OCI-LY1 (cell line): ENCODE results near the gene CSNK1D.

ENCODE experiments used
- H2AFZ ChIP-seq: fragments of 200-600 bp; sonication (generic), shearing (Covaris generic); 2 replicates; pipeline ENCODE4 v1.6.0; 2014; ENCODE audit warnings: antibody characterized with exemption, mild to moderate bottlenecking, low read length
- H3F3A ChIP-seq: fragments of 200-600 bp; sonication (generic), shearing (Covaris generic); 2 replicates; pipeline ENCODE4 v1.6.0; 2014; ENCODE audit warnings: mild to moderate bottlenecking, antibody characterized with exemption, low read length, moderate library complexity; ENCODE audit not compliant: insufficient read depth
- H3K27ac ChIP-seq: fragments of 200-600 bp; sonication (generic); 2 replicates; pipeline ENCODE4 v1.5.1; 2014; ENCODE audit warnings: low read length, mixed run types, mild to moderate bottlenecking, low read depth; ENCODE audit not compliant: poor library complexity, severe bottlenecking
- H3K27me3 ChIP-seq: fragments of 200-600 bp; sonication (generic); 2 replicates; pipeline ENCODE4 v1.6.0; 2014; ENCODE audit warnings: antibody characterized with exemption, mild to moderate bottlenecking, low read length, moderate library complexity; ENCODE audit not compliant: insufficient read depth
- H3K36me3 ChIP-seq: fragments of 200-600 bp; sonication (generic); 2 replicates; pipeline ENCODE4 v1.6.1; 2014; ENCODE audit warnings: mild to moderate bottlenecking, antibody characterized with exemption, low read length, moderate library complexity, mixed read lengths; ENCODE audit not compliant: insufficient read depth
- H3K4me1 ChIP-seq: fragments of 200-600 bp; sonication (generic); 2 replicates; pipeline ENCODE4 v1.5.1; 2014; ENCODE audit warnings: mild to moderate bottlenecking, low read length, moderate library complexity; ENCODE audit not compliant: insufficient read depth, severe bottlenecking
- H3K4me2 ChIP-seq: fragments of 200-600 bp; sonication (generic), shearing (Covaris generic); 2 replicates; pipeline ENCODE4 v1.6.1; 2014; ENCODE audit warnings: low read length
- H3K4me3 ChIP-seq: fragments of 200-600 bp; sonication (generic); 2 replicates; pipeline ENCODE4 v1.5.1; 2014; ENCODE audit warnings: low read length, low read depth, mild to moderate bottlenecking, mixed read lengths; ENCODE audit not compliant: poor library complexity, severe bottlenecking
- H3K79me2 ChIP-seq: fragments of 200-600 bp; shearing (Covaris generic); 2 replicates; pipeline ENCODE4 v1.6.1; 2016; ENCODE audit warnings: mixed run types, low read length, mixed read lengths; ENCODE audit not compliant: insufficient read depth
- H3K9ac ChIP-seq: fragments of 200-600 bp; sonication (generic), shearing (Covaris generic); 2 replicates; pipeline ENCODE4 v1.6.1; 2014; ENCODE audit warnings: mild to moderate bottlenecking, low read length, mixed read lengths
- H3K9me2 ChIP-seq: fragments of 200-600 bp; sonication (generic), shearing (Covaris generic); 2 replicates; pipeline ENCODE4 v1.6.1; 2014; ENCODE audit warnings: low read depth, mild to moderate bottlenecking, low read length, mixed read lengths
- H3K9me3 ChIP-seq: fragments of 200-600 bp; shearing (Covaris generic); 2 replicates; pipeline ENCODE4 v1.6.1; 2014; ENCODE audit warnings: low read length, mixed read lengths
- H4K20me1 ChIP-seq: fragments of 200-600 bp; sonication (generic), shearing (Covaris generic); 2 replicates; pipeline ENCODE4 v1.6.0; 2016; ENCODE audit warnings: mild to moderate bottlenecking, low read length; ENCODE audit not compliant: insufficient read depth
- CTCF ChIP-seq: fragments of 200-600 bp; sonication (generic), shearing (Covaris generic); IDR thresholded peaks from 2 replicates; pipeline ENCODE4 v1.5.1; 2017; ENCODE audit warnings: mild to moderate bottlenecking, antibody characterized with exemption, low read length, moderate library complexity, mixed read lengths
- EZH2 ChIP-seq: fragments of 200-600 bp; sonication (generic), shearing (Covaris generic); IDR thresholded peaks from 2 replicates; pipeline ENCODE4 v1.8.0; 2017; ENCODE audit warnings: borderline replicate concordance, mixed run types, mild to moderate bottlenecking, antibody characterized with exemption, low read length, moderate library complexity, mixed read lengths

The CSNK1D gene

GRCh38 chr17:82258555-82258954 lies 14.9 kb downstream of the CSNK1D start:
- H3K36me3 ChIP-seq = peaks cover 88% of the 10 kb centered on the region
- no peak overlapping the region for H3K4me2 ChIP-seq
- no peaks in the 10 kb centered on the region for H3F3A ChIP-seq
- H3K4me1 ChIP-seq = peaks cover 3% of the 10 kb centered on the region
- H3K27me3 ChIP-seq = no peaks in the 10 kb centered on the region
- H3K9me3 ChIP-seq = no peaks in the 10 kb centered on the region
- no peak overlapping the region for H3K27ac ChIP-seq
- TF ChIP-seq CTCF (no peak), EZH2 (no peak)
- no peak overlapping the region for H3K4me3 ChIP-seq
- no peaks in the 10 kb centered on the region for H3K9me2 ChIP-seq
- H4K20me1 ChIP-seq = no peaks in the 10 kb centered on the region
- peaks cover 4% of the 10 kb centered on the region; the same call in 1 of the 2 replicates for H3K79me2 ChIP-seq
- no peak overlapping the region for H3K9ac ChIP-seq
- no peak overlapping the region for H2AFZ ChIP-seq

- no peak overlapping the region for H3K9ac ChIP-seq
- H4K20me1 ChIP-seq = no peaks in the 10 kb centered on the region
- H3K9me3 ChIP-seq = no peaks in the 10 kb centered on the region
- no peaks in the 10 kb centered on the region for H3F3A ChIP-seq
- no peaks in the 10 kb centered on the region for H3K9me2 ChIP-seq
- H3K27me3 ChIP-seq = no peaks in the 10 kb centered on the region
- no peak overlapping the region for H3K4me2 ChIP-seq
- peaks cover 3% of the 10 kb centered on the region for H3K4me1 ChIP-seq
- TF ChIP-seq EZH2 (no peak), CTCF (peak; percentile 13; the same call in 1 of the 2 replicates)
- no peak overlapping the region for H3K27ac ChIP-seq
- peaks cover 4% of the 10 kb centered on the region; the same call in 1 of the 2 replicates for H3K79me2 ChIP-seq
- no peak overlapping the region for H3K4me3 ChIP-seq
- peaks cover 88% of the 10 kb centered on the region for H3K36me3 ChIP-seq
- H2AFZ ChIP-seq = no peak overlapping the region
Measured at GRCh38 chr17:82257473-82257872, 16.0 kb downstream of the CSNK1D start.

GRCh38 chr17:82256242-82256885 lies 17.1 kb downstream of the CSNK1D start:
- no peaks in the 10 kb centered on the region for H3F3A ChIP-seq
- no peak for TF ChIP-seq EZH2
- no peak for TF ChIP-seq CTCF
- peaks cover 3% of the 10 kb centered on the region for H3K4me1 ChIP-seq
- H3K9me3 ChIP-seq = no peaks in the 10 kb centered on the region
- no peak overlapping the region for H3K4me2 ChIP-seq
- peaks cover 4% of the 10 kb centered on the region; the same call in 1 of the 2 replicates for H3K79me2 ChIP-seq
- no peaks in the 10 kb centered on the region for H4K20me1 ChIP-seq
- H3K36me3 ChIP-seq = peaks cover 88% of the 10 kb centered on the region
- no peak overlapping the region for H2AFZ ChIP-seq
- no peak overlapping the region for H3K9ac ChIP-seq
- H3K4me3 ChIP-seq = no peak overlapping the region
- no peak overlapping the region for H3K27ac ChIP-seq
- no peaks in the 10 kb centered on the region for H3K9me2 ChIP-seq
- no peaks in the 10 kb centered on the region for H3K27me3 ChIP-seq
